Measurements from ENCODE around the gene ZGRF1.

DNA sequence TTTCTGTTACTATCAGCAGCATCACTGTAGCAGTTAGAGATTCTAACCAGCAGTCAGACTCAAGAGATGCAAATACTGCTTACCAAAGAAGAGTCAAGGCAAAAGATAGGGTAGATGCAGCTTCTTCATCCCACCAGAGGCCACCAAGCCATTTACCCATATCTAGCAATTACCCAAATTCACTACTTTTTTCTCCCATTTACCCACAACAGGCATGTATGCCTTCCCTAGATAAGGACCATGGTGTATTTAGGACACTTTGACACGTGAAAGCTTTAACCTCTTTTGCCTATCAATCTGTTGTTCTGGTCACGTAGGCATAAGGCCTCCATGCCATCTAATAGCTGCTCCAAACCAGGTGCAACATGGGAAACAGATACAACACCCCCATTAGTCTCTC is 5.8 kb upstream of the ZGRF1 start:
- no peak for TF ChIP-seq POLR2AphosphoS5 (IDR thresholded peaks at IDR 0.05)
- TF ChIP-seq, protein P1, sequence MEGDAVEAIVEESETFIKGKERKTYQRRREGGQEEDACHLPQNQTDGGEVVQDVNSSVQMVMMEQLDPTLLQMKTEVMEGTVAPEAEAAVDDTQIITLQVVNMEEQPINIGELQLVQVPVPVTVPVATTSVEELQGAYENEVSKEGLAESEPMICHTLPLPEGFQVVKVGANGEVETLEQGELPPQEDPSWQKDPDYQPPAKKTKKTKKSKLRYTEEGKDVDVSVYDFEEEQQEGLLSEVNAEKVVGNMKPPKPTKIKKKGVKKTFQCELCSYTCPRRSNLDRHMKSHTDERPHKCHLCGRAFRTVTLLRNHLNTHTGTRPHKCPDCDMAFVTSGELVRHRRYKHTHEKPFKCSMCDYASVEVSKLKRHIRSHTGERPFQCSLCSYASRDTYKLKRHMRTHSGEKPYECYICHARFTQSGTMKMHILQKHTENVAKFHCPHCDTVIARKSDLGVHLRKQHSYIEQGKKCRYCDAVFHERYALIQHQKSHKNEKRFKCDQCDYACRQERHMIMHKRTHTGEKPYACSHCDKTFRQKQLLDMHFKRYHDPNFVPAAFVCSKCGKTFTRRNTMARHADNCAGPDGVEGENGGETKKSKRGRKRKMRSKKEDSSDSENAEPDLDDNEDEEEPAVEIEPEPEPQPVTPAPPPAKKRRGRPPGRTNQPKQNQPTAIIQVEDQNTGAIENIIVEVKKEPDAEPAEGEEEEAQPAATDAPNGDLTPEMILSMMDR (IDR thresholded peaks at IDR 0.05): no peak
- no peak for TF ChIP-seq POLR2A (IDR thresholded peaks at IDR 0.05; ENCODE audit: low read depth)
- TF ChIP-seq EP300 (IDR thresholded peaks at IDR 0.05): no peak
